ENCODE measurements around the gene ADGRG3. TPM values are rescaled to one million over a fixed set of nuclear protein-coding genes. Genes with fewer than 3 reads are reported as not detected.

Gene ADGRG3
- total and polyA plus RNA-seq, 8 donors = 0.46 to 50.2 (median 1.7) TPM; not detected in 2

DNA sequence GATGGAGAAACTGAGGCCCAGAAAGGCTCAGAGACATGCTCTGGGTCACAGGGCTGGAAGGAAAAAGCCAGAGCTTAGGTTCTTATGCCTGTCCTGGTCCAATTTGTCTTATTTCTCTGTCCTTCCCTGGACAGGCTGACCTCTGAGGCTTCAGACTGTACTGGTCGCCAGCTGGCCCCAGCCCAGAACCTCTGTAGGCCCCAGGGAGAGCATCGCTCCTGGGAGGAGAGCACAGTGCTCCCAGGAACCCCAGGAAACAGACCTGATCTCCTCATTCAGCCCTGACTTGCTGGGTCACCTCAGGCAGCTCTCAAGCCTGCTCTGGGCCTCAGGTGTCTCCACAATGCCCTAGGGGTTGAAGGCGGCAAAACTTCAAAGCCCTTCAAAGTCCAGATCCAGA lies 31.4 kb downstream of the ADGRG3 start:
- intact Hi-C loops (cut with DNase I; ENCODE audit: low total_unique reads) = no loop called here
- TF ChIP-seq POLR2AphosphoS5 (IDR thresholded peaks at IDR 0.05) (no peak), POLR2A (IDR thresholded peaks at IDR 0.05) (no peak), EP300 (IDR thresholded peaks at IDR 0.05) (no peak)
- TF ChIP-seq, protein P1, sequence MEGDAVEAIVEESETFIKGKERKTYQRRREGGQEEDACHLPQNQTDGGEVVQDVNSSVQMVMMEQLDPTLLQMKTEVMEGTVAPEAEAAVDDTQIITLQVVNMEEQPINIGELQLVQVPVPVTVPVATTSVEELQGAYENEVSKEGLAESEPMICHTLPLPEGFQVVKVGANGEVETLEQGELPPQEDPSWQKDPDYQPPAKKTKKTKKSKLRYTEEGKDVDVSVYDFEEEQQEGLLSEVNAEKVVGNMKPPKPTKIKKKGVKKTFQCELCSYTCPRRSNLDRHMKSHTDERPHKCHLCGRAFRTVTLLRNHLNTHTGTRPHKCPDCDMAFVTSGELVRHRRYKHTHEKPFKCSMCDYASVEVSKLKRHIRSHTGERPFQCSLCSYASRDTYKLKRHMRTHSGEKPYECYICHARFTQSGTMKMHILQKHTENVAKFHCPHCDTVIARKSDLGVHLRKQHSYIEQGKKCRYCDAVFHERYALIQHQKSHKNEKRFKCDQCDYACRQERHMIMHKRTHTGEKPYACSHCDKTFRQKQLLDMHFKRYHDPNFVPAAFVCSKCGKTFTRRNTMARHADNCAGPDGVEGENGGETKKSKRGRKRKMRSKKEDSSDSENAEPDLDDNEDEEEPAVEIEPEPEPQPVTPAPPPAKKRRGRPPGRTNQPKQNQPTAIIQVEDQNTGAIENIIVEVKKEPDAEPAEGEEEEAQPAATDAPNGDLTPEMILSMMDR (IDR thresholded peaks at IDR 0.05) = no peak
- H3K27ac ChIP-seq = no peak overlapping the region
- H3K27me3 ChIP-seq = no peaks in the 10 kb centered on the region
- H3K36me3 ChIP-seq = no peaks in the 10 kb centered on the region
- 83 to 92% (median 89%) methylated on average over 2 to 3 of the region's 3 CpGs for WGBS, 5 donors
- H3K9me3 ChIP-seq = no peaks in the 10 kb centered on the region
- DNase-seq = no peak
- H3K4me1 ChIP-seq = peaks cover 8 to 29% (median 15%) of the 10 kb centered on the region in 4 donors
- H3K4me3 ChIP-seq = no peak overlapping the region

DNA sequence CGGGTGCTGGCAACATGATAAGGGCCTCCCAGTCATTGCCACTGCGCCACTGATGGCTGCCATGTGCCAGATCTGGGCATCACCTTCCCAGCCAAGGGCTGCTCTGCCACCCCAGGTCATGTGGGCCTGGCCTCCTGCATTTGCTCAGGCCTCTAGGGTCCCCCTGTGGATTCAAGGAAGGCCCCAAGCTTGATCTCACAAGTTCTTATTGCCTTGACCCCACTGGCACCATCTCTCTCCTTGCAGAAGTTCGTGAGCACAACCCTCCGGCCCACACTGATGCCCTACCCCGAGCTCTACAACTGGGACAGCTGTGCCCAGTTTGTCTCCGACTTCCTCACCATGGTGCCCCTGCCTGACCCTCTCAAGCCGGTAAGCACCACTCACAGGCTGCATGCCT lies 31.8 kb downstream of the ADGRG3 start:
- no peak for TF ChIP-seq EP300 (IDR thresholded peaks at IDR 0.05)
- H3K9me3 ChIP-seq = no peaks in the 10 kb centered on the region
- H3K36me3 ChIP-seq = no peaks in the 10 kb centered on the region
- WGBS, 5 donors = 85 to 96% (median 94%) methylated on average over 5 to 7 of the region's 7 CpGs
- no peaks in the 10 kb centered on the region for H3K27me3 ChIP-seq
- DNase-seq = peak in 1 of 2 donors; percentile 17
- H3K4me1 ChIP-seq = peaks cover 8 to 28% (median 15%) of the 10 kb centered on the region in 4 donors
- H3K4me3 ChIP-seq = no peak overlapping the region
- intact Hi-C loops (cut with DNase I; ENCODE audit: low total_unique reads) = no loop called here
- H3K27ac ChIP-seq = no peak overlapping the region

DNA sequence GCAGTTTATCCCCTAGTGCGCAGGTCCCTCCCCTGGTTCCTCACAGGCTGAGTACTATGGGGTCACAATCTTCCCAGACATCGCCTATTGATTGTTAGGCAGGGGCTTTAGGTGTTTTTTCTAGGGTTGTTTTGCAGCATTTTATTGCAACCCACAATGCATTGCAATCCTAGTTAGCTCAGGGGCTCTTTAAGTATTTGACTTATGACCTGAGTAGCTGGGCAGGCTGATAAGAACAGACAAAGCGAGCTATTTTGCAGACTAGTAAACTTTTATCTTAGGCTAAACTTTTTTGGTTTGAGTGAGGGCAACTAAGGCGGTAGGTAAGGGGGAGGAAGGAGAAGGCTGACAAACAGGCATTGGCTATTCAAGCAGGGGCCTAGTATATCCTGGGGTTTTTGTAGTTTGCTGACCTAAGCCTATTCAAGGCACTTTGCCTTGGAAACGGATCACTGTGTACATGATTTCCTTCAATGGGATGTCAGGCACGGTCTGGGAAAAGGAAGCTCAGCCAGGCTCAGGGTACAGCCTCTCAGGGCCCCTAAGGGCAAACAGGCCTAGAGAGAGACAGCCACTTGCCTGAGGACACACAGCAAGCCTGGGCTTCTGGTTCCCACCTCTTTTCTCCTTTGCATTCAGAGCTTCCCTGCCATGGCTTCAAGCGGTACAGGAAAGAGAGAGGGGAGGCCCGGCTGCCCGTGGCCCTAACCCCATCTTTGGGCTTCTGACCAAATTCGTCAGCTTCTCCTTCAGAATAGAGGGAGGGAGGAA lies 32.9 kb downstream of the ADGRG3 start:
- TF ChIP-seq, protein P1 (IDR thresholded peaks at IDR 0.05) = no peak
- TF ChIP-seq EP300 (IDR thresholded peaks at IDR 0.05) (no peak), POLR2A (IDR thresholded peaks at IDR 0.05) (no peak), POLR2AphosphoS5 (IDR thresholded peaks at IDR 0.05) (no peak)
- DNase-seq = peak in 1 of 2 donors; percentile 56
- Histone ChIP-seq H3K27ac (no peak overlapping the region), H3K4me3 (no peak overlapping the region), H3K27me3 (no peaks in the 10 kb centered on the region), H3K36me3 (no peaks in the 10 kb centered on the region), H3K9me3 (no peaks in the 10 kb centered on the region), H3K4me1 (peaks cover 8 to 23% (median 15%) of the 10 kb centered on the region in 4 donors)
- intact Hi-C loops (cut with DNase I; ENCODE audit: low total_unique reads) = no loop called here
- 39 to 56% (median 44%) methylated on average over 10 of the region's 10 CpGs for WGBS, 5 donors

DNA sequence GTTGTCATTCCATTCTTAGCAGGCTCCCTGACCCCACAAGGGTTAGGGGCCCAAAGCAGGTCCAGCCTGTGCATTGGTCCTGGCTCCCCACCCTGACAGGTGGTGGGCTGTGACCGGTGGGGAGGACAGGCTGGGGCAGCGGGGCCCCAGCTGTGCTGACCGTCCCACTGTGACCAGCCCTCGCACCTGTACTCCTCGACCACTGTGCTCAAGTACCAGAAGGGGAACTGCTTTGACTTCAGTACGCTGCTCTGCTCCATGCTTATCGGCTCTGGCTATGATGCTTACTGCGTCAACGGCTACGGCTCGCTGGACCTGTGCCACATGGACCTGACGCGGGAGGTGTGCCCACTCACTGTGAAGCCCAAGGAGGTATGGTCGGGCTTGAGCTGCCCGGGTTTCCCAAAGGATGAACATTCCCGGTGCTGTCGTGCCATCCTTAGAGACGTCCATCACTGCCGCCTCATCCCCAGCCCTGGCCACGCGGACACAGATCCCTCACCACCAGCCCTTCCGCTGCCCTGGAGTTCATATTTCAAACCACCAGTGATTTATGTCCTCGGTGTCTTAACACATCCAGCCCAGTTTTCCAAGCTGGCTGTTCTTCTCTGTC lies 33.8 kb downstream of the ADGRG3 start:
- intact Hi-C loops (cut with DNase I; ENCODE audit: low total_unique reads) = no loop called here
- peak in 1 of 2 donors; percentile 54 for DNase-seq
- Histone ChIP-seq H3K4me1 (peaks cover 8 to 23% (median 15%) of the 10 kb centered on the region in 4 donors), H3K27ac (no peak overlapping the region), H3K27me3 (no peaks in the 10 kb centered on the region), H3K9me3 (no peaks in the 10 kb centered on the region), H3K36me3 (no peaks in the 10 kb centered on the region), H3K4me3 (no peak overlapping the region)
- WGBS, 5 donors = 66 to 81% (median 73%) methylated on average over 14 to 23 of the region's 23 CpGs
- TF ChIP-seq, protein P1 (IDR thresholded peaks at IDR 0.05) = no peak
- TF ChIP-seq POLR2AphosphoS5 (IDR thresholded peaks at IDR 0.05) = no peak
- no peak for TF ChIP-seq POLR2A (IDR thresholded peaks at IDR 0.05)
- no peak for TF ChIP-seq EP300 (IDR thresholded peaks at IDR 0.05)

Data from stomach (tissue), 9 donors.